ENCODE measurements around the gene THBS4.

GRCh38 chr5:80034962-80035821 lies at the start of gene THBS4:
- no peak for TF ChIP-seq POLR2AphosphoS5 (IDR thresholded peaks at IDR 0.05; ENCODE audit: low read depth, low read length)
- no peak for TF ChIP-seq POLR2A (IDR thresholded peaks at IDR 0.05; ENCODE audit: low read depth, low read length)
- TF ChIP-seq TAF1 (IDR thresholded peaks at IDR 0.05; ENCODE audit: borderline replicate concordance, low read depth, low read length) = no peak

Data from GM12892 (cell line).